Measurements from ENCODE around the gene FMN1. TPM values are rescaled to one million over a fixed set of nuclear protein-coding genes. Genes with fewer than 3 reads are reported as not detected.

FMN1 gene
- total RNA-seq, 6 donors from 2014 or later, result 20.2 to 176 (median 53.8) TPM

DNA sequence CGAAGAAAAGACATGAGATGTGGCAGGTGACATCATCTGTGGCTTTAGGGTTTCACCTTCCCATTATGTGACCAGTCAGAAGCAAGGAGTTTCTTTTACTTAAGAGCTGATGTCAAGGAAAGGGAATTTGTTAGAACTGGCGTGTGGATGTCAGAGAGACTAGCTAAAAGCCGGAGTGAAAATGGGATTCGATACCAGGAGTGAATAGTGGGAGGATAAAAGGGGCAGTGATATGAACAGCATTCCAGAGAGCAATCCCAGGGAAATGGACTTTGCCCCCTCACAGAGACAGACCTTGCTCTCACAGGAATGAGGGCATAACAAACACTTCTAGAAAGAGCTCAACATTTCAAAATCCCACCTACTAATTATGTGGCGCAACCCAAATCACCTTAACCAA is 5.9 kb upstream of the FMN1 start:
- Histone ChIP-seq H3K4me3 (no peak overlapping the region), H3K4me1 (no peaks in the 10 kb centered on the region), H3K36me3 (no peaks in the 10 kb centered on the region), H3K9me3 (no peaks in the 10 kb centered on the region), H3K27ac (no peak overlapping the region), H3K27me3 (no peaks in the 10 kb centered on the region)
- ATAC-seq (ENCODE audit: low FRiP score in 2 of 2), result no peak
- no peak for TF ChIP-seq POLR2AphosphoS5 (IDR thresholded peaks at IDR 0.05)
- no peak for TF ChIP-seq EP300 (IDR thresholded peaks at IDR 0.05)
- TF ChIP-seq CTCF (IDR thresholded peaks at IDR 0.05), result no peak
- TF ChIP-seq POLR2A (IDR thresholded peaks at IDR 0.05), result no peak
- WGBS, 2 donors, result 85 to 88% methylated on average over 5 of the region's 5 CpGs
- DNase-seq, result no peak

DNA sequence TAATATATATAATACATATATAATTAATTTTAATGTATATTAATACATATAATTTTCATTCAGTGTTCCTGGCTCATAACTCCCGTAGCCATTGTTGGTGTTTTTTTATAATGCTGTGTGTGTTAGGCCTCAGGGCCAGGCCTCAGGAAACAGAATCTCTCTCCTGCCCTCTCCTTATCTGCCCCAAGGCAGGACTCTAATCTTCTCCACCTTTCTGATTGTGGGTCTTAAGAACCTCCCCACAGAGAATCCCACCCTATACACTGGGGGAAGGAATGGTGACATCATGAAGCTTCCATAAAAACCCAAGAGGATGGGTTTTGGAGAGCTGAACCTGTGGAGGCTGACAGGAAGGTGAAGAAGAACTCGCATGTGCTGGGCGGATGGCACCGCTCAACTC is 4.0 kb upstream of the FMN1 start:
- Histone ChIP-seq H3K4me1 (peaks cover 0 to 8% (median 5%) of the 10 kb centered on the region in 4 donors), H3K4me3 (no peak overlapping the region), H3K36me3 (no peaks in the 10 kb centered on the region), H3K9me3 (no peaks in the 10 kb centered on the region), H3K27ac (no peak overlapping the region), H3K27me3 (no peaks in the 10 kb centered on the region)
- TF ChIP-seq POLR2AphosphoS5 (IDR thresholded peaks at IDR 0.05) (no peak), CTCF (IDR thresholded peaks at IDR 0.05) (no peak), EP300 (IDR thresholded peaks at IDR 0.05) (no peak), POLR2A (IDR thresholded peaks at IDR 0.05) (no peak)
- WGBS, 2 donors, result 92 to 94% methylated on average over 4 of the region's 4 CpGs
- no peak for ATAC-seq (ENCODE audit: low FRiP score in 2 of 2)
- no peak for DNase-seq

DNA sequence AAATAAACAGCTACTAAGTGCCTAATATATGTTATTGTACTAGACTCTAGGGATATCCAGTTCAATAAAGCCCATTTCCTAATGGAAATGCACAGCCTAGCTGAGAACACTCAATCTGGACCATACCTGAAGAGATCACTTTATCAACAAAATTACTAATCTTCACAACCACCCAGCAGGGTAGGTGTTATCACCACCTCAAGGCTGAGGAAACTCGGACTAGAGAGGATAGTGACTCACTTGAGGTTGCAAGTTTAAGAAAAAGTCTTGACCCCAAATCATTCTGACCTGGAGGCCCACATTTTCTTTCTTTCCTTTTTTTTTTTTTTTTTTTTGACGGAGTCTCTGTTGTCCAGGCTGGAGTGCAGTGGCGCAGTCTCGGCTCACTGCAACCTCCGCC is 3.1 kb upstream of the FMN1 start:
- H3K36me3 ChIP-seq, result no peaks in the 10 kb centered on the region
- no peak overlapping the region for H3K27ac ChIP-seq
- no peak overlapping the region for H3K4me3 ChIP-seq
- ATAC-seq (ENCODE audit: low FRiP score in 2 of 2) (no peak), DNase-seq (no peak)
- H3K27me3 ChIP-seq, result no peaks in the 10 kb centered on the region
- H3K4me1 ChIP-seq, result peaks cover 0 to 8% (median 5%) of the 10 kb centered on the region in 4 donors
- WGBS, 2 donors, result 92% methylated on average over 5 of the region's 5 CpGs
- no peaks in the 10 kb centered on the region for H3K9me3 ChIP-seq
- no peak for TF ChIP-seq POLR2AphosphoS5 (IDR thresholded peaks at IDR 0.05)
- TF ChIP-seq POLR2A (IDR thresholded peaks at IDR 0.05), result no peak
- TF ChIP-seq CTCF (IDR thresholded peaks at IDR 0.05), result no peak
- no peak for TF ChIP-seq EP300 (IDR thresholded peaks at IDR 0.05)

DNA sequence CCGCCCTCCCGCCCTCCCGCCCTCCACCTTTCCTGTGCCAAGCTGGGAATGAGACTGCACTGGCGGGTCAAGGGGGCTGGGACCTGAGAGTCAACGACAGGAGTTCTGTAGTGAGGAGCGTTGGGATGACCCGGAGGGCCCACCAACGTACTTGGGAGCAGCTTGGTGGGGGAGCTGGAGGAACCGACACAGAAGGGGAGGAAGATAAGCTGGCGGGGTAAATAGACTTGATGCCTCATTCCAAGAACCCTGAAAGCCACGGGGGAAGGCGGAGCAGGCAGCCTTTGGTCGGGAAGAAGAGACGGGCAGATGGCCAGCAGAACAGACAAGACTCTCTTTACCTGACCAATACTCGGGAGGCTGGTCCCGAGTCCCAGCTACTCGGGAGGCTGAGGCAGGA is 277 bp downstream of the FMN1 start:
- 15 to 17% methylated on average over 13 to 17 of the region's 17 CpGs for WGBS, 2 donors
- no peaks in the 10 kb centered on the region for H3K36me3 ChIP-seq
- no peaks in the 10 kb centered on the region for H3K9me3 ChIP-seq
- H3K27ac ChIP-seq, result no peak overlapping the region
- TF ChIP-seq POLR2AphosphoS5 (IDR thresholded peaks at IDR 0.05), result no peak
- TF ChIP-seq EP300 (IDR thresholded peaks at IDR 0.05), result no peak
- TF ChIP-seq CTCF (IDR thresholded peaks at IDR 0.05), result no peak
- no peak for TF ChIP-seq POLR2A (IDR thresholded peaks at IDR 0.05)
- H3K27me3 ChIP-seq, result no peaks in the 10 kb centered on the region
- DNase-seq (no peak), ATAC-seq (ENCODE audit: low FRiP score in 2 of 2) (no peak)
- peak overlapping the region in 3 of 4 donors; percentile 47 to 56 (median 53) for H3K4me3 ChIP-seq
- peaks cover 0 to 8% (median 5%) of the 10 kb centered on the region in 4 donors for H3K4me1 ChIP-seq

GRCh38 chr15:33191591-33191990 is 2.9 kb downstream of the FMN1 start:
- 60 to 80% methylated on average over 3 of the region's 3 CpGs for WGBS, 2 donors
- no peak overlapping the region for H3K4me3 ChIP-seq
- DNase-seq (no peak), ATAC-seq (ENCODE audit: low FRiP score in 2 of 2) (no peak)
- no peaks in the 10 kb centered on the region for H3K9me3 ChIP-seq
- H3K27ac ChIP-seq, result no peak overlapping the region
- peaks cover 0 to 8% (median 5%) of the 10 kb centered on the region in 4 donors for H3K4me1 ChIP-seq
- TF ChIP-seq POLR2AphosphoS5 (IDR thresholded peaks at IDR 0.05) (no peak), EP300 (IDR thresholded peaks at IDR 0.05) (no peak), POLR2A (IDR thresholded peaks at IDR 0.05) (no peak), CTCF (IDR thresholded peaks at IDR 0.05) (no peak)
- H3K27me3 ChIP-seq, result no peaks in the 10 kb centered on the region
- H3K36me3 ChIP-seq, result no peaks in the 10 kb centered on the region

All from upper lobe of left lung (tissue), 6 donors.